Activated CD8-positive, alpha-beta memory T cell treated with anti-CD3 and anti-CD28 coated beads for 24 hours (primary cell): ENCODE data around the gene MESP2.

Source experiments
- DNase-seq: peaks from one replicate; pipeline ENCODE4 v3.0.0-alpha.2; 2020

MESP2 gene

DNA sequence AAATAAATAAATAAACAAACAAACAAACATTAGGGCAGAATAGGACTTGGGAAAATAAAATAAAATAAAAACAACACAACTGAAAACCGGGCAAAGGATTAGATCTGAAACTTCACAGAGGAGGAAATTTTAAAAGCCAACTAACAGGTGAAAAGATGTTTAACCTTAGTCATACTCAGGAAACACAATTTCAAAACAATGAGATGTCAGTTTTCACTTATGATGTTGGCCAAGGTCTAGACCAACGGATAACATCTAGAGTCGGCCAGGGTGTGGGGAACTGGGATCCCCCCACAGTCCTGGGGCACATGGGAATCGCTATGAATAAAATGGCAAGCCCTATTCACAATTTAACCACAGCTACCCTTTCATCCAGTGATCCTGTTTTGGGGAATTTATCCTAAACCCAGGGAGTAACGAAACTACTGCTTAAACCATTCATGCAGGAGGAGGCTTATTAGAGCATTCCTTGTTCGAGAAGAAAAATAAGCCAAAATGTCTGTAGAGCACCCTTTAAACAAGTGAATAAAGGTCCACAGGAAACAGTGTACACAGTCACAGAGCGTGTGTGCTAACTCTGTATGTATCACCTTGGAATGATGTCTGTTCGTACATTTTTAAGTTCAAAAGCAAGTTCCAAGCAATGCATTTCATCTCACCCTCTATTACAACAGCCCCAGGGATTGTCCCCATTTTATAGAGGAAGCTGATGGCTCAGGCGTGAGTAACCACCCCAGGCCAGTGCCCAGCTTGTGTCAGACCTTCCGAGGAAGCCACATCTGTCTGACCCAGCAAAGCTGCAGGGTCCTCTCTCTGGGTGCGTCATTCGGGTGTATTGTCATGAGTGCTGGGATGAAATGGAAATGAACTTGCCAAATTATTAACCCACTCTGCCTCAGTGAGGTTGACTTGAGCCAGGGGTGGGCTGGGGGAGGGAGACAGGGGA, 44.8 kb downstream of the MESP2 start:
- DNase-seq = no peak

DNA sequence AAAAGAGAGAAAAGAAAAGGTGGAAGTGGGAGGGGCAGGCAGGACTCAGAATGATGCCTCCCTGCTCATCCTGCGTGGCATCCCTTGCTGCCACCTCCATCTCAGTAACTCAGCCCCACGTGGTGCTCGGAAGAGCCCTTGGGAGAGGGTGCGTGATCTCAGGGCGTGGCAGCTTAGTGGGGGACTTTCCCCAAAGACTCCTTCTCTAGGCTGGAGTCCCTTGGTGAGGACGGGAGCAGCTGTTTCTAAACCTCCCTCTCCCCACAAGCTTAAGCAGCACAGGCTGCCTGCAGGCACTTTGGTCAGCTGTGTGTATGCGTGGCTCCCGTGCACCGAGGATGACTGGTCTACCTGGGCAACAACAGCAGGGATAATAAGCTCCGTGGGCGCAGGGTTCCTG, 45.9 kb downstream of the MESP2 start:
- DNase-seq = no peak

DNA sequence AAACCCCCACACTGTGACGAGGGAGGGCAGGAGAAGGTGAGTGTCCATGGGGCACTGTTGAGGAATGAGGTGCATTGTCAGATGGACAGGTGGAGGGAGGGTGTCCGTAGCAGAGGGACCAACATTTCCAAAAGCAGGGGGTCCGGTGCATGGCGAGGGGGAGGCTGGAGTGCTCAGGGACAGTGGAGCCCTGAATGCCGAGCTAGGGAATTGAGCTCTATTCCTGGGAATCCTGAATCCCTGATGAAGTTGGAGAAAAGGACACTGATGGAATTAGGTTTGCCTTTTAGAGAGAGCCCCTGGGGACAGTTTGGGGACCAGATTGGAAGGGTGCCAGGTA, 46.4 kb downstream of the MESP2 start:
- no peak for DNase-seq

DNA sequence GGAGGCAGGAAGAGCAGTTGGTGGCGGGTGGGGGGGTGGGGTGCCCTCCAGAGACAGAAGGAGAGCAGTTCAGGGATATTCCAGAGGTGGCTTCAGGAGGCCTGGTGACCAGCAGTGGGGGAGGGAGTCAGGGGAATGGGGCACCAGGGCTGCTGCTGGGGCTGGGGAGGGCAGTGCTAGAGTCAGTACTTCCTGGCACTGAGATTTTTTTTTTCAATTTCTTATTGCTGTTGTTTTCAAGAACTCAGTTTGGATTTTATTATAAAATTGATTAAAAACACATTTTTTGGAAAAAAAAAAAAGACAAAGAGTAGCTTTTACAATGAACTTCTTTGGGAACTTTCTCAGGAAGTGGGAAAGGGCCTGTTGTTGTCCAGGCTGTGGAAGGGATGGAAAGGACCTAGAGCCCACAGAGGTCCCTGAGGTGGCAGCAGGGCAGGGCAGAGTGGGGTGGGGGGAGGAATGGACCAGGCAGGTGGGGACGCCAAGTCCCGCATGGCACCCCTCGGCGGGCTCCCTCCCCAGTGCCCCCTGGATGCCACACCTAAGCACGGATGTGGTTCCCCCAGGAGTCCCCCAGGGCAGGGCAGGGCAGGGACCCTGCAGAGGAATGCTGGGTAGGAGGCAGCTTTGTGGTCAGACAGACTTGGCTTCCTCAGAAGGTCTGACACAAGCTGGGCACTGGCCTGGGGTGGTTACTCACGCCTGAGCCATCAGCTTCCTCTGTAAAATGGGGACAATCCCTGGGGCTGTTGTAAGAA, 47.0 kb downstream of the MESP2 start:
- DNase-seq = no peak

- DNase-seq = no peak
These were observed 47.9 kb downstream of the MESP2 start for GRCh38 chr15:89823836-89824606.

GRCh38 chr15:89824607-89824867, 48.4 kb downstream of the MESP2 start:
- DNase-seq = no peak

DNA sequence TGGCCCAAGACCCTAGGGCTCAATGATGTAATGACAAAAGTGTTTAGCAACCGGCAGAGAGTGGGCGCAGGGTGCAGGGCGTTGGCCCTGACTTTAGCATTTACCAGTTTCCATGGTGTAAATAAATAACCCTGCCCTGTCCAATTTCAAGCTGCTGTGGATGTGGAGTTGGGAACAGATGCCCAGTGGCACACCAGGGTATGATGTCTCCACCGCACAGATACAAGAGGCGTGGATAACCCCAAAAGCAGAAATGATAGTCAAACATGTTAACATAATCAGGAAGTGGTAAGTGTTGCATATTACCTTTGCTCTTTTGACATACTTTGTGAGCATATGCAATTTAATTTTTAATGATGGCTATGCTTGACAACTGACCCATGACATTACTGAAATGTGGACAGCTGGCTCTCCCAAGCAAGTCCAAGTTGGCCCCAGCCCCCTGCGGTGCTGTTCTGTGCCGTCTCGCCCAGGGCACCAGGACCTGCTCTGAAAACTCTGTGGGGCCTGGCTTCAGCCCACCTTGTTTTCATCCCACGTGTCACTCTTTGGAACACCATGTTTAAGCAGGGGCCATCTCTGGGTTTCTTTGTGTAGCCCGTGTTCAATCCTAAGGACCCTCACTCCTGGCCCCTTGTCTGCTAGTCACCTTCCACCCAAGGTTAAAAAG, 49.3 kb downstream of the MESP2 start:
- no peak for DNase-seq

DNA sequence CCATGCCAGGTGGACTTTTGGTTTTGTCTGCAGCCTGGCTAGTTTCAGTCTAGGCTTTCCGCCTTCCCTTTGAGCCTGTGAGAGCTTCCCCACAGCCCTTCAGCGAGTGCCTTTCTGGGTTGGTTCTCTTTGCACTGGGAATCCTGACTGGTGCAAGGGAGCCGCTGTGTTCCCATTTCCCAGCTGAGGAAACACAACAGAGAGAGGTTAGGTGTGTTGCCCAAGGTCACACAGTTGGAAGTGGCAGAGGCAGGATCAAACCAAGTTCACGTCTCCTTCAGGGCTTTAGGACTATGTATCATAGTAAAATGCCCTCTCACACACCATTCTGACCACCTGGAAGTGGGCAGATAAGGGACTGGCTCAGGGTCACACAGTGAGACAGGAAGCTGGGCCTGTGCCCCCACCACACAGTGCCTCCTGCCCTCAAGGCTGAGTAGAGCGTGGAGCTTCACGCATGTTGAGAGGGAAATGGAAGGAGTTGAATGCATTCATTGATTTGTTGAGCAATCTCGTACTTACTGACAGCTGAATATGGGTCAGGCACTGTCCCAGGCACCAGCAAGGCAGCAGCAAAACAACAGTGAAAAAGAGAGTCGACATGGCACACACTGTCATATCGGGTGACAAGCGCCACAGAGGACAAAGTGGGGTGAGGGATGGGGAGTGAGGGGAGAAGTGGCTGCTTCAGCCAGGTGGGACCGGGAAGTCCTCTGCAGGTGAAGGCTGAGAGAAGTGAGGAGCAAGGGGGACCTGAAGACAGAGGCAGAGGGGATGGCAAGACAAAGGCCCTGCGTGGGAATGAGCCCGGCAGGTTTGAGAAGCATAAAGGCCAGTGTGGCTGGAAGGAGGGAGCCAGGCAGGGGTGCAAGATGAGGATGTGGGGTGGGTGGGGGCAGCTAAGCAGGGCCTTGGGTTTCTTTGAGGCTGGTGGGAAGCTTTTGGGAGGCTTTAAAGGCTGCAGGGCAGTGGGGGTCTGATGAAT, 50.8 kb downstream of the MESP2 start:
- no peak for DNase-seq

GRCh38 chr15:89827829-89828228, 51.7 kb downstream of the MESP2 start:
- DNase-seq = no peak
